Measurements from ENCODE around the gene TCF19.

The TCF19 gene

GRCh38 chr6:31158140-31158862 is at the start of gene TCF19:
Gene TCF19 (plus strand): TSS chr6:31158589. CDS start chr6:31159470, 881 bp downstream.
- DNase-seq: peak; percentile 99

DNA sequence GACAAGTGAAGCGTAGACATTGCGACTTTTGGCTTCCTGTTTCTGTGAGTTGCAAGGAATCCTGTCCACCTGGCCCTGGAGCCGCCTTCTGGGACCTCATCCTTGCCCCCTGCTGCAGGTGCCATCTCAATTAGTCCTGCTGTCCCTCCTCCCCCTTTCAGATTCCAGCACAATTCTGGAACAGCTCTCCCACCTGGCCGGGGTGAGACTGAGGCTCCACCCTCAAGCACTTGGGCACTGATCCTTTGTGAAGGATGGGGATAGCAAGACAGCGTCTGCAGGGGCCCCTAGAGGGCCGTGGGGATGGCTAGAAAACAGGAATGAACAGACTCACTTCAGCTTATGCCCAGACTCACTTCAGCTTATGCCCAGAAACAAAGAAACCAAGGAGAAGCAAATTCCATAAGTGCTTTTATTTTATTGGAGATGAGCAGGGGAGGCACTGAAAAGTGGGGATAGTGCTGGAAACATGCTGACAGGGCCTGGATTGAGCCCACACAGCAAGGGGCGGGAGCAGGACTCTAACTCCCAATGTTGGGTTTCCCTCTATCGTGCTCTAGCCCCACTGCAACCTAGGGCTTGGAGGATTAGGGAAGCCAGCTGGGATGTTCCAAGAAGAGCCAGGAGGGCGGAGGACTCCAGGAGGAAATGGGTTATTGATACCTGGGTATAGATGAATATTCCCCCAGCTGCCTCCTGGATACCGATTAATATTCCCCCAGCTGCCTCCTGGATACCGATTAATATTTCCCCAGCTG is 47.4 kb upstream of the TCF19 start:
- no peak for DNase-seq

- no peak for DNase-seq
Observed at GRCh38 chr6:31111712-31112111, 46.7 kb upstream of the TCF19 start.

- DNase-seq: no peak
Observed at GRCh38 chr6:31112478-31112877, 45.9 kb upstream of the TCF19 start, which contains the start of gene C6orf15. Gene C6orf15 (minus strand): TSS chr6:31112575. CDS start chr6:31112555, 20 bp downstream.

DNA sequence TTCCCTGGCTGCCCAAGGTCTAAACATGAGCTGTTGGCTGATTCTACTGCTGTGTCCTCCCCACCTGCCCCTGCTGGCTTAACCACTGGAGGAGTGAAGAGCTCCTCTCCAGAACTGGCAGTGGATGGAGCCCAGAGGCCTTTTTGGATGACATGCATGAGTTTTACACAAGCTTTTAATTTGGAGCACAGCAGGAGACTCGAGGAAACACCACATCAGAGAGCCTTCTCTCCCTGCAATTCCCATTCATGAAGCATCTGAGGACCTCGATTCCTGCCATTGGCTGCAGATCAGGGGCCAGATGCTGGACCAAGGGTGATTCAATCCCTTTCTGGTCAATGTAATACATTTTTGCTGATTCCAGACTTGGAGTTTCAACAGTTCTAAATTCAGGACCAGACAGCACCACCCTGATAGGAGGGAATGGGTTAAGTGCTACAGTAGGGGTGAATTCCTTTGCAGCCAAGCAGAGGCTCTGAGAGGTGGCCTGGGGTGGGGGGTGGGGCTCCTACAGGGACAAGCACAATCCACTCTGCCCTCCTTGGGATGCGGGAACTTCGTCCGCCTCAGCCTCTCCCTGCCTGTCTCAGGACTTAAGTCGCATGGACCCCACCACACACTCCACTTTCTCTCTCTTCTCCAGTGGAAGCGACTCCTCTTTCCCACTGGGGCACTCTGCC is 44.4 kb upstream of the TCF19 start:
- DNase-seq: no peak

DNA sequence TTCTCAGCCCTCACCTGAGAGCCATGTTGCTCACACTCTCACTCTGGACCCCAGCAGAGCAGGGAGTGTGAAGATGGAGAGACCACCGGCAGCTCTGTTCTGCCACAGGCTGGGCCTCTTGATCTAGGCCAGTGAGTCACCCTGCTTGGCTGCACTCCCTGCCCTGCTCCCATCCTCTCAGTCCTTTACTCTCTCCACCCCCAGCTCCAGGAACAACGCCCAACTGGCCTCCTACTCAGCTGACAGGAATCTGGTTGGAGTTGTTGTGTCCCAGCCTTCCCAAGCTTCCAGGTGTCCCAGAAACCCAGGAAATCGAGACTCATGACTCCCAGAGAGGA is 43.9 kb upstream of the TCF19 start, which contains the start of gene PSORS1C1:
PSORS1C1 (plus strand) TSS at position 260 of the 338 bp plus-strand sequence. CDS start 14,833 bp downstream, outside the sequence.
- DNase-seq: peak; percentile 95

DNA sequence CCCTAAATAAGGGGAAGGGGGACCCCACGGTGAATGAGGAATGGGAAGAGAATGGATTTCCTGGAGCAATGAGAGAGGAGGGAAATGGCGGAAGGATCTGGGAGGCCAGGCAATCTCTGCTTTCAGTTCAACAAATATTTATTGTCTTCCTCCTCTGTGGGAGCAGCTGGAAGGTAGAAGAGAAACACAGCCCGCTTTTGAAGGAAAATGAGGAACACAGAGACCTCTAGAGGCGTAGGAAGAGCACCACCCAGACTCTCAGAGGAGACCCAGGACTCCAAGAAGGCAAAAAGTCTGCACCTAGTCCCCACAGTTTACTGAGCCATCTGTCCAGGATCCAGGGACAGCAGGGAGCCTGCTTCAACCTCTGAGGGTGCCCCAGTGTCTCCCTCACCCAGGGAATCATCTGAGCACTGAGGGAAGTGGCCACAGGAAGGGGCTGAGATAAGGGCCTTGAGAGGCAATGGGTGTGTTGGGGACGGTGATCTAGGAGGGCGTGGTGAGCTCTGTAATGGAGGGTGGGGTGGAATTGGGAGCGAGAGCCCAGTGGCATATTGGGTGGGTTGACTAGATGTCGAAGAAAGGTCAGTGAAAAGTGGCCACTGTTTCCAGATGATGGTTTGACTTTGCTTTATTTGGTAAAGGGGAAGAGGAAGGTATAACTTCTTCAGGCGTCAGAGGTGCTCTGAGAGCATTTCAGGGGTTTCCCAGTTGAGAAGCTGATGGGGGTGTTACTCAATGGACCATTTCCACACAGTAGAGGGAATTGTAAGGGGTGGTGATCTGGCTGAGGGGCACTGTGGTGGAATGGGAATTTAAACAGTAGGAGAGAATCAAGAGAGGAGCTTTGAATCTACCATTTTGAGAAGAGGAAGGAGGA is 43.2 kb upstream of the TCF19 start:
- no peak for DNase-seq

- DNase-seq: no peak
Observed at GRCh38 chr6:31115941-31116560, 42.3 kb upstream of the TCF19 start.

DNA sequence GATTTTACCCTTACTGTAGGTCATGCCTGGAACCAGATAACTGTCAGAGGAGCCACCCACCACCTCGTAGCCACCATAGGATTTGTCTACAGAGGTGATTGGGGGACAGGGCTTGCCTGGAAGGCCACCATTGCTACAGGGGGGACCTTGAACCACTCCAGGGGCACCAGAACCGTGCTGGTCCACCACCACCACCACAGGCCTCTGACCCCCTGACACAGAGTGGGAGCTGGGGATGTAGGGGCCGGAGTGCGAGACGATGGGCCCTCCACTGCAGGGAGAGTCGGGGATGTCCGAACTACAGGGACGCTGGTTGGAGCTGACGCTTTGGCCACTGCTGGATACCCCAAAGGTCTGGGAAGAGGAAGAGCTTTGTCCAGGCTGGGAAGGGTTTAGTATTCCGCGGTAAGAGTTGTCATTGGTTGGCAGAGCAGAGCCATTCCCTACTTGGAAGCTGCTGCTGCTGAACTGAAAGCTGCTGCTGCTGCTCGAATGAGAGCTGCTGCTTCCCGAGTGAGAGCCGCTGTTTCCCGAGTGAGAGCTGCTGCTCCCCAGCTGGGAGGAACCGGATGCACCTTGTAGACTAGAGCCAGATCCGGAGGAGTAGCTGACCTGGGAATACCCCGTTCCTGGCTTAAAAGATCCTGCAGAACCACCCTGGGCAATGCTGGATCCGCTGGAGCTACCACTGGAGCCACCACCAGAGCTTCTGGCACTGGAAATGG is 41.6 kb upstream of the TCF19 start:
- no peak for DNase-seq

GRCh38 chr6:31118178-31118577 is 40.2 kb upstream of the TCF19 start:
- no peak for DNase-seq

DNA sequence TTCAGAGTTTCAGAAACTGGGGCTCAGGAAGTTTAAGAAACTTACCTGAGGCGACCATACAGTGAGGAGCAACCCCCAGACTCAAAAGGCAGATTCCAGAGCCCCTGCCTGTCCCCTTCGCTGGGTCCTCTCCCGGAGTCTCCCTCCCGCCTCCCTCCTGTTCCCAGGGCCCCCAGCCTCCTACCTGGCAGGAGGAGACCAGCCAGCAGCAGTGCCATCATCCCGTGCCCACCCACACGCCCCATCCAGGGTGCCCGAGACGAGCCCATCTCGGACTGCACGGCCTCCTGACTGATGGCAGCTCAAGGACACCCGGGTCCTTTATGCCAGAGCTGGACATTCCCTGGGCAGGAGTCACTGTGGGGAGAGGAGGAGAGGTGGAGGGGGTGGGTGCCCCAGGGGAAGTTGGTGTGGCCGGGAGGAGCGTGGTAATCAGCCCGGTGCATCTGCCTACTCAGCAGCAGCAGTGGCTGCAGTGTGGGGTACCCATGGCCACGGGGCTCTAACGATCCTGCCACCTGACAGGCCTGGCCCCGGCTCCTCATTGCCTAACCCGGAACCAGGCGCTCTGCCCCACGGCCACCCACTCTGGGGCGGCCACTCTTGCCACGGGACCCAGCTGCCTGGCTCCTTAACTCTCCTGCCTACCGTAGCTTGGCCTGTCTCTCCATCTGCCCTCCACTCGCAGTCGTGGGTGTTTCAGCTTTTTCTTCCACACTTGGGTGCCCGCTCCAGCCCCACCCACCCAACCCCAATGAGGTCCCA is 38.1 kb upstream of the TCF19 start, which contains the start of gene CDSN:
CDSN (minus strand) TSS at position 296 of the 765 bp plus-strand sequence; CDS start at position 269, 27 bp downstream.
- DNase-seq: no peak

DNA sequence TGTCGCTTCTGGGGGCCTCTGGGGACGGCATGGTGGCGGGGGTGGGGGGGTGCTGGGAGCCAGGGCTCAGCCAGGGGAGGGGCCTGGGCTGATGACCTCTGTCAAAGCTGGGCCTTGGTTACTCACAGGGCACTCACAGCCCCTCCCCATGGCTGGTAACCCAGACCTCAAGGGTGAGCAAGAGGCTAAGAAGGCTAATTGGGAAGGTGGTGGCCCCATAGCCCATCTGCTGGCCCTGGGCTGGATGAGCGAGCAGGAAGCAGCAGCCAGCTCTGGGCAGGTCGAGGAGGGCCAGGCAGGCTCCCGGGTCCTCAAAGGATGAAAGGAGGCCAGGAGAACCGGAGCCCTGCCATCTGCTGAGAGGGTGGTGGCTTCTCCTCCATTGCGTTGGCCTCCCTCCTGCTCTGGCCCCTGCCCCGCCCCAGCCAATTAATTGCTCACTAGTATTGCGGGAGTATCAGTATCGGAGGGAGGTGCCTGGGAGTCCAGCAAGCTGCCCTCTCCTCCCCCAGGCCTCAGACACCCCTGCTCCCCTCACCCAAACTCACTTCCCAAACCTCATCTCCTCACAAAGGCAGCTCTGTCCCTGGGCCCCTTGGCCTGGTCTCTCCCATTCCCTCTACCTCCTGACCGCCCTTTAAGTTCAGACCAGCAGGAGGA is 37.1 kb upstream of the TCF19 start:
- peak; percentile 65 for DNase-seq

DNA sequence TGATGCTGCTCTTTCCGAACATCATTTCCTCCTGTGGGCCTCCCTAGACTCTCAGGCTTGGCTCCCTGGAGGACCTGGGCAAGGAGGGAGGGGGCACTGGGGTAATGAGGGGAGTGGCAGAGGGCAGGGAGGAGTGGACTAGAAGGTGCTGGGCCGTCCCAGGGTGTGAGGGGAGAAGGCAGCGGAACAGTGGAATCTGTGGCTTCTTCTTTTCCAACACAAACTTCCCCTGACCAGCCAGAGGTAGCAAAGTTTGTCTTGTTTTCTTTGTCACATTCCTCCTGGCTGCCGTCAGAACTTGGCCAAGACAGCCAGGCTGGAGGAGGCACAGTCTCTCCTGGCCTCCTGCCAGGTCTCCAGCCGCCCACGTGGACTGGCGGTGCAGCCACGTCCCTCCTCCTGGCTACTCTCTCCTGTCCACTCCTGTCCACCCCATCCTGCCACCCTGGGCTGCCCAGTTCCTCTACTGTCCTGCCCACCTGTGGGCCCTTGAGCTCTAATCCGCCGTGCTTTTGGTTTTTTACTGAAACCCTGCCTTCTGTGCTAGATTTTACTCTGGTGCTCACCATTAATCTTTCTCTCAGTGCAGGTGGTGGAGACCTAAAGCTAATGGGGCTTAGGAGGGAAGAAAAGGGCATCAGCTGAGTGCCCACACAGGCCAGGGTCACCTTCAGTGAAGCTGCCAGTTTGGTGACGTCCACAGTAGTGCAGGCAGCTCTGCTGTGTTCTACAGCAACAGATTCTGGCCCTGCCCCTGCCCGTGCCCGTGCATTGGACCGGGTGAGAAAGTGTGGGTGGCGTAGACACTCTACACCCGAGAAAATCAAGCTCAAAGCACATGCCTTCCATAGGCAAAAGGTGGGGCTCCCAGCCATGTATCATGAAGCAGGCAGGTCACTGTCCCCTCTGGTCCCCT is 35.3 kb upstream of the TCF19 start:
- DNase-seq: no peak

DNA sequence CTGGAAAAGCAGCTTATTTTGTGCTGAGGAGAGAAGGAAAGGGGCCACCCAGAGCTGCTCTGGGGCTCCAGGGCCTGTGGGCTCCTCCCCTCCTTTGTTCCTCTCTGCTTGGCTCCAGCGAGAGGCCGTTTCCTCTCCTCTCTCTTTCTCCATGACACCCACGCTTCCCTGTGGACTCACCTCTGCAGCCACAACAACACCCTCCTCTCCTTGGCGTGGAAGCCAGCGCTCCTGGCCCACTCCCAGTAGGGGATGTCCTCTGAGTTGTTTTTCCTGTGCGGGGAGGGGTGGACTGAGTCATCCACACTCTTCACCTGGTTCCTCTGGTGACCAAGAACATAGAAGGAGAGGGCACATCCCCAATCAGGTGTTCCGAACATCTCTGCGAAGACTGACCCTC is 33.2 kb upstream of the TCF19 start:
- no peak for DNase-seq

- no peak for DNase-seq
Observed at GRCh38 chr6:31125586-31126363, 32.6 kb upstream of the TCF19 start.

- DNase-seq: no peak
Observed at GRCh38 chr6:31126396-31127175, 31.8 kb upstream of the TCF19 start.

- DNase-seq: peak; percentile 67
Observed at GRCh38 chr6:31128093-31128676, 30.2 kb upstream of the TCF19 start.
